Prostate gland (tissue), 2 donors: ENCODE data around the gene RAPH1. TPM values are rescaled to one million over a fixed set of nuclear protein-coding genes. Genes with fewer than 3 reads are reported as not detected.
"Not testable (repeated sequence)": the region's sequence is repeated elsewhere in the genome, so short reads cannot be mapped to it uniquely, and the experiment has no call there.

Experiments used
- DNase-seq: peaks from one replicate; pipeline ENCODE4 v3.0.0-alpha.2; 2019; ENCODE audit warnings: low spot score
- H3K27ac ChIP-seq, 2 donors: fragments of 200-600 bp; sonication (generic); 2 replicates each; pipeline ENCODE4 v1.5.1; 2017 to 2019
- H3K27me3 ChIP-seq: fragments of 200-600 bp; sonication (generic); replicated peaks from 2 replicates; pipeline ENCODE4 v1.5.1; 2019; ENCODE audit not compliant: insufficient read depth
- H3K36me3 ChIP-seq, 2 donors: fragments of 200-600 bp; sonication (generic); 1 replicate in 1 of 2; 2 replicates in 1 of 2; pipeline versions ENCODE4 v1.5.1 to v1.8.1; 2017 to 2019
- H3K4me1 ChIP-seq: fragments of 200-600 bp; sonication (generic); replicated peaks from 2 replicates; pipeline ENCODE4 v1.5.1; 2019
- H3K4me3 ChIP-seq, 2 donors: fragments of 200-600 bp; sonication (generic); 2 replicates each; pipeline ENCODE4 v1.5.1; 2017 to 2019
- H3K9me3 ChIP-seq: fragments of 200-600 bp; sonication (generic); 2 replicates; pipeline ENCODE4 v1.5.1; 2017
- CTCF ChIP-seq, 4 experiments: fragments of 200-600 bp in 2 of 4; fragments of 450-650 bp in 2 of 4; sonication (generic) in 2 of 4; IDR thresholded peaks; 1 replicate in 3 of 4; 2 replicates in 1 of 4; pipeline ENCODE4 v1.5.1; 2016 to 2019; ENCODE audit warnings: antibody characterized with exemption in 4 of 4, mild to moderate bottlenecking in 2 of 4, moderate library complexity in 2 of 4
- POLR2A ChIP-seq: fragments of 450-650 bp; IDR thresholded peaks from one replicate; pipeline ENCODE4 v1.6.1; 2016; ENCODE audit warnings: antibody characterized with exemption, mild to moderate bottlenecking
- POLR2AphosphoS5 ChIP-seq: sonication (generic); formaldehyde crosslinking; IDR thresholded peaks from one replicate; pipeline ENCODE4 v1.6.1; 2017; ENCODE audit warnings: antibody characterized with exemption
- WGBS: methylation state at CpG from one replicate; pipeline ENCODE4 v1.1.5; 2018; 5-methylcytosine and 5-hydroxymethylcytosine counted together
- intact Hi-C: fragments of 100-400 bp; cut with DNase I; formaldehyde crosslinking; loops from one replicate; pipeline ENCODE4 v1.14.2; 2022
- total RNA-seq, 2 donors: library from RNA; depleted of rRNA; stranded (reverse); fragments of >200 nt; gene quantifications; one replicate each; pipeline ENCODE4 v1.1.0, GENCODE V29; 2016

RAPH1 gene
- total RNA-seq, 2 donors from 2014 or later = 27.6 to 35.0 TPM

GRCh38 chr2:203527719-203528118 is 7.4 kb downstream of the RAPH1 start:
- no peak for DNase-seq
- WGBS = 88% methylated on average over 3 of the region's 3 CpGs
- H3K4me3 ChIP-seq = no peak overlapping the region
- intact Hi-C loops = no loop called here
- H3K36me3 ChIP-seq = no peaks in the 10 kb centered on the region
- H3K9me3 ChIP-seq = no peaks in the 10 kb centered on the region
- no peak overlapping the region for H3K27ac ChIP-seq
- H3K27me3 ChIP-seq = no peaks in the 10 kb centered on the region
- TF ChIP-seq CTCF (IDR thresholded peaks at IDR 0.05) (no peak), POLR2A (no peak), POLR2AphosphoS5 (no peak)
- no peaks in the 10 kb centered on the region for H3K4me1 ChIP-seq

GRCh38 chr2:203513268-203513667 is 21.8 kb downstream of the RAPH1 start:
- H3K36me3 ChIP-seq, H3K4me1 ChIP-seq, H3K27me3 ChIP-seq, H3K9me3 ChIP-seq, H3K4me3 ChIP-seq, H3K27ac ChIP-seq, DNase-seq, intact Hi-C loops: not testable (repeated sequence)
- 97% methylated on average over 9 of the region's 9 CpGs for WGBS

- WGBS = 92% methylated on average over 1 of the region's 1 CpG
- no peaks in the 10 kb centered on the region for H3K27me3 ChIP-seq
- no peak for TF ChIP-seq POLR2AphosphoS5
- no peak for TF ChIP-seq POLR2A
- TF ChIP-seq CTCF (IDR thresholded peaks at IDR 0.05) = no peak
- no peak for DNase-seq
- no peak overlapping the region for H3K27ac ChIP-seq
- intact Hi-C loops = no loop called here
- no peaks in the 10 kb centered on the region for H3K36me3 ChIP-seq
- H3K4me1 ChIP-seq = no peaks in the 10 kb centered on the region
- no peak overlapping the region for H3K4me3 ChIP-seq
- H3K9me3 ChIP-seq = no peaks in the 10 kb centered on the region
Measured at GRCh38 chr2:203510941-203511305, 24.2 kb downstream of the RAPH1 start.

GRCh38 chr2:203510256-203510940 is 24.7 kb downstream of the RAPH1 start:
- no peaks in the 10 kb centered on the region for H3K9me3 ChIP-seq
- H3K27ac ChIP-seq = no peak overlapping the region
- TF ChIP-seq POLR2AphosphoS5 (no peak), POLR2A (no peak), CTCF (IDR thresholded peaks at IDR 0.05) (no peak)
- no peak overlapping the region for H3K4me3 ChIP-seq
- no peak for DNase-seq
- 98% methylated on average over 2 of the region's 2 CpGs for WGBS
- H3K4me1 ChIP-seq = no peaks in the 10 kb centered on the region
- no peaks in the 10 kb centered on the region for H3K27me3 ChIP-seq
- intact Hi-C loops = no loop called here
- no peaks in the 10 kb centered on the region for H3K36me3 ChIP-seq

- H3K9me3 ChIP-seq, H3K4me3 ChIP-seq, H3K36me3 ChIP-seq, H3K4me1 ChIP-seq, H3K27me3 ChIP-seq, DNase-seq, intact Hi-C loops, H3K27ac ChIP-seq: not testable (repeated sequence)
- 75% methylated on average over 1 of the region's 1 CpG for WGBS
Measured at GRCh38 chr2:203503460-203503859, 31.6 kb downstream of the RAPH1 start.

GRCh38 chr2:203501873-203502272 is 33.2 kb downstream of the RAPH1 start:
- intact Hi-C loops = no loop called here
- WGBS = 83% methylated on average over 1 of the region's 1 CpG
- Histone ChIP-seq H3K4me1 (no peaks in the 10 kb centered on the region), H3K9me3 (no peaks in the 10 kb centered on the region), H3K27ac (no peak overlapping the region), H3K36me3 (no peaks in the 10 kb centered on the region), H3K4me3 (no peak overlapping the region), H3K27me3 (no peaks in the 10 kb centered on the region)
- DNase-seq = no peak
- TF ChIP-seq CTCF (IDR thresholded peaks at IDR 0.05) (no peak), POLR2AphosphoS5 (no peak), POLR2A (no peak)
